GM18511 (cell line): ENCODE data around the gene ECSIT.
"Not testable (repeated sequence)": the region's sequence is repeated elsewhere in the genome, so short reads cannot be mapped to it uniquely, and the experiment has no call there.

Experiments
- ATAC-seq: cut with Tn5 transposase; IDR thresholded peaks from one replicate; pipeline ENCODE4 v1.9.1; 2021; ENCODE audit warnings: mild to moderate bottlenecking, moderate library complexity; ENCODE audit not compliant: unreplicated experiment

ECSIT gene

DNA sequence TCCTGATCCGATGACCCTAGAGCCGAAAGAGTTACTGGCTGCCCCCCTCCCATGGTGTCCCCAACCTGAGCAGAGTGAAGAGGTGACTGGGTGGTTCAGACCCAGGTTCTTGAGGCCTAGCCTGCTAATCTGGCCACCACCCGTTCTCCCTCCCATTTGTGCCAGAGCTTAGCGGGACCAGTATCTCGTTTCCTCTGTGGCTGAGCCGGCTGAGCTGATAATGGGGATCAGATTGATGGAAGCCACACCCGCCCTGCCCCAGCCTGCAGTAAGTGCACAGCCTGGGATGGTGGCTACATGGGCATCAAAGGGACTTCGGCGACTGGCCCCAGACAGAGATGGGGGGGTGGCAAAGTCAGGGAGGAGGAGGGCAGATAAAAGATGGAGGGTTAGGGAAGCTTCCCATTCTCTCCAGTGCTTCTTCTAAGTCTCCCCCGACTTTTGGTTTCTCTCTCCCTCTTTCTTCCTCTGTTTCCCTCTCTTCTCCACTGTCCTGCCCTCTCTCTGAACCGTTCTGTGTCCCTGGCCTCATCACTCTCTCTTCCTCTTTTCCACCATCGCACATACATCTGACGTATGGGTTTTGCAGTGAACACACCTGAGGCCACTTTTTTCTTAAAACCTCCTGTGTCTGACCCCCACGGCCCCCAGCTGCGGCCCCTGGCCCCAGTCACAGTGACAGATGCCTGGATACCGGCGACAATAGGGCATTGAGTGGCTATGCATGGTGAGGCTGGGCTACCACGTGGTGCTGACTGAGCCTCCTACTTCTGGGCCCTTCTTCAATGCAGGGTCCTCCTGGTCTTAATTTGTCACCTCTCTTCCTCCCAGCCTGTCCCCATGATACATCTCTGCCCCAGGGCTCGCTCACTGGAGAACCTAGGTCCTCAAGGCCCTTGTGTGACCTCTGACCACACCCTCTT is 50.5 kb downstream of the ECSIT start:
- no peak for ATAC-seq

DNA sequence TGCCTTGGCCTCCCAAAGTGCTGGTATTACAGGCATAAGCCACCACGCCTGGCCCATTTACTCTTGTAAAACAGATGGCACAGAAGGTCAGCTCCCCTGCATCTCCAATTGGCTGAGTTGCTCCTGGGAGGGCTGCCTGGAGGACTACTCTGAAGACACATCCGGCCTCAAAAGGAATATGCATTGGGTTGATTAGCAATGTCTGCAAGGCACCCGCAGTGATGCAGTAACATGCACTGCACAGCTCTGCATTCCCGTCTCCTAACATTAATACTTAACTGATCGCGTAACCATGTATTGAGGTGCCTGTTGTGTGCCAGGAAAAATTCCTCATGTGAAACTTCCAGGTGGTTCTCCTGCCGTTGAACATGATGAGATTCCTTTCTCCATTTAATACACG is 53.1 kb downstream of the ECSIT start:
- no peak for ATAC-seq

DNA sequence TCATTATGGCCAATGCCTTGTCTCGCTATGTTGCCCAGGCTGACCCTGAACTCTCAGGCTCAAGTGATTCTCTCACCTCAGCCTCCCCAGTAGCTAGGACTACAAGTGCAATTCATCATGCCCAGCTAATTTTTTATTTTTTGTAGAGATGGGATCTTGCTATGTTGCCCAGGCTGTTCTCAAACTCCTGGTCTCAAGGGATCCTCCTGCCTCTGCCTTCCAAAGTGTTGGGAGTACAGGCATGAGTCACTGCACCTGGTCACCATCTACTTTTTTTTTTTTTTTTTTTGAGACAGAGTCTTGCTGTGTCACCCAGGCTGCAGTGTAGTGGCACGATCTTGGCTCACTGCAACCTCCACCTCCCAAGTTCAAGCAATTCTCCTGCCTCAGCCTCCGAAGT is 53.6 kb downstream of the ECSIT start:
- ATAC-seq = not testable (repeated sequence)

DNA sequence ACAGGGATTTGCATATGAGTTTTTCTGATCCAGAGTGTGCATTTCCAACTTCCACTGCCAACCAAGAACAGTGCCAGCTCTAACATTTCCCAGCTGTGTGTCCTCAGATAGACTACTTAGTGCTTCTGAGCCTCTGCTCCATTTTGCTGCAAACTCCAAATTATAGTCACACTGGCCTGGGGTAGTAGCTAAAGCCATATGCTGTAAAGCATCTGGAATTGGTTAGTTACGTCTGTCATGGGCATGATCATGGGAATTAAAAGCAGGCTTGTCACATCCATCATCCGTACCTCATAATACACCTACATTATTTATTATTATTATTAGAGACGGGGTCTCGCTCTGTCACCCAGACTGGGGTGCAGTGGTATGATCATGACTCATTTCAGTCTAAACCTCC is 55.2 kb downstream of the ECSIT start:
- no peak for ATAC-seq

DNA sequence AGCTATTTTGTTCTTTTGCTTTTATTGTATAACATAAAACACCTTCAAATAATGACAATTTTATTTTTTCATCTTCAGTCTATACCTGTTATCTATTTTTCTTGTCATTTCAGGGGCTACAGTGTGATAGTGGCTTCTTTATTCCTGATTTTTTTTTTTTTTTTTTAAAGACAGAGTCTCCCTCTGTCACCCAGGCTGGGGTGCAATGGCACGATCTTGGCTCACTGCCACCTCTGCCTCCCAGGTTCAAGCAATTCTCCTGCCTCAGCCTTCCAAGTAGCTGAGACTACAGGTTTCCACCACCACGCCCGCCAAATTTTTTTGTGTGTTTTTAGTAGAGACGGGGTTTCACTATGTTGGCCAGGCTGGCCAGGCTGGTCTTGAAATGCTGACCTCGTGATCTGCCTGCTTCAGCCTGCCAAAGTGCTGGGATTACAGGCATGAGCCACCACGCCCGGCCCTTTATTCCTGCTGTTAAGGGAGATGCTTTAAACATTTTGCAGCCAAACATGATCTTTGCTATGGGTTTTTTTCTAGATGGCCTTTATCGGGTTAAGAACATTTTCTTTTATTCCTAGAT is 60.6 kb downstream of the ECSIT start:
- not testable (repeated sequence) for ATAC-seq

DNA sequence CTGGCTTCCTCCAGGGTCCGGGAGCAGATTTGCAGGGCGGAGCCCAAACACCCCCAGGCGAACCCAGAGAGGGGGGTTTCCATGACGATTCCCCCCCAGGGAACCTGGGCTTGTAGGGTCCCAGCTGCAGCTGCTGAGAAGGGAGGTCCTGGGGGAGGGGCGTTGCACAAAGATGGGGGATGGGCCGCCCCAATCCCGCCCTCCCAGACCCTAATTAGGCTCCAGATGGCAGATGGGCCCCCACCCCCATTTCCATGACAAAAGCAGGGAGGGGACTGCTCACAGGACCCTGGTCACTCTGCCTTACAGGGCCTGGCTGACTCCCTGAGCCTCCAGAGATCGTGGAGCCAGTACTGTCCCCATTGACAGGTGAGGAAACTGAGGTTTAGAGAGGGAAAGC is 63.3 kb downstream of the ECSIT start:
- ATAC-seq = no peak

DNA sequence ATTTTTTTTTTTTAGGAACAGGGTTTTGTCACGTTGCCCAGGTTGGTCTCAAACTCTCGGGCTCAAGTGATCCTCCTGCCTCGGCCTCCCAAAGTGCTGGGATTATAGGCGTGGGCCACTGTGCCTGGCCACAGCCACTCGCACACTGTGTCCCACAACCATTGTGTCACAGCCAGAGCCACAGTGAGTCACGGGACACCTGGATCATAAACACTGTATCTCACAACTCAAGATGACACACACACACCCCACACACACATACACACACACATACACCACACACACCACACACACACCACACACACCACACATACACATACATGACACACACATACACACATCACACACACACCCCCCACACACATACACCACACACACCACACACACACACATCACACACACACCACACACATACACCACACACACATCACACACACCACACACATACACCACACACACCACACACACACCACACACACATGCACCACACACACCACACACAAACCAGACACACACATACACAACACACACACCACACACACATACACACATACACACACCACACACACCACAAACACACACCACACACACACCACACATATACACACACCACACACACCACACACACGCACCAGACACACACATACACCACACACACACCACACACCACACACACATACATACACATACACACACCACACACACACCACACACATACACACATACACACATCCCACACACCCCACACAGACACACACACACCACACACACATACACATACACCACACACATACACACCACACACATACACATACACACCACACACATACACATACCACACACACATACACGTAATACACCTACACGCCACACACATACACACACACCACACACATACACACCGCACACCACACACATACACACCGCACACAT is 64.3 kb downstream of the ECSIT start:
- no peak for ATAC-seq

DNA sequence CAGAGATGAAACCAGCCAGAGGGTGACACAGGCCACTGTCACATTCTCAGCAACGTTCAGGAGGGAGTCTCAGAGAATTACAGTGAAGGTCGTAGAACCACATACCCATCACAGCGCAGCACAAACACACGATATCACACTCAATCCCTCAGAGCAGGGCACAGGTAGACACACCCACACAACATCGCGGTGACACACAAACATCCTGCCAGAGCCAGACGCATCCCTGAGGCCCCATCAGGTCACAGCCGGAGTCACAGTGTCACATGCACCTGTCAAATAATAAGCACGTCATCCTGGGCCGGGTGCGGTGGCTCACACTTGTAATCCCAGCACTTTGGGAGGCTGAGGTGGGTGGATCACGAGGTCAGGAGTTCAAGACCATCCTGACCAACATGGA is 65.5 kb downstream of the ECSIT start:
- no peak for ATAC-seq

DNA sequence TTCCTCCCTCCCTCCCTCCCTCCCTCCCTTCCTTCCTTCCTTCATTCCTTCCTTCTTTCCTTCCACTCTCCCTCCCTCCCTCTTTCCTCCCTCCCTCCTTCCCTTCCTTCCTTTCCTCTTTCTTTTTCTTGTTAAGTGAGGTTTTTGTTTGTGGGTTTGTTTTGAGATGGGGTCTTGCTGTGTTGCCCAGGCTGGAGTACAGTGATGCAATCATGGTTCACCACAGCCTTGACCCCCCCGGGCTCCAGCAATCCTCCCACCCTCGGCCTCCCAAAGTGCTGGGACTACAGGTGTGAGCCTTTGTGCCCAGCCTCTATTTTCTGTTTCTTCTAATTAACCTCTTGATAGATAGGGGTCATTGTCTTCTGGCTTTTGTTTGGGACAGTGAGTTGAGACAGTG is 67.5 kb downstream of the ECSIT start:
- ATAC-seq = no peak

DNA sequence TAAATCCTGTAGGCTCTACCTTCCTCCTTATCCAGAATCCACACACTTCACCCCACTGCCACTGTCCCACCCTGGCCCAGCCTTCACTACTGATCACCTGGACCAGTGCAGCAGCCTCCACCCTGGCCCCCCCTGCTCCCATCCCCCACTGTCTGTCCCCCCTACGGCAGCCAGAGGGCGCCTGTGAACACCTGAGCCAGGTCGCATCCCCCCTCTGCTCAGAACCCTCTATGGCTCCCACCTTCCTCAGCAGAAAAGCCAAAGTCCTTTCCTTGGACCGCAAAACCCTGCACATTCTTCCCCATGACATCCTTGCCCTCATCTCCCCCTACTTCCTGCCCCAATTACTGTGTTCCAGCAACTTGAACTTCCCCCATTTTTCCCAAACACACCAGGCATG is 68.7 kb downstream of the ECSIT start:
- ATAC-seq = no peak

DNA sequence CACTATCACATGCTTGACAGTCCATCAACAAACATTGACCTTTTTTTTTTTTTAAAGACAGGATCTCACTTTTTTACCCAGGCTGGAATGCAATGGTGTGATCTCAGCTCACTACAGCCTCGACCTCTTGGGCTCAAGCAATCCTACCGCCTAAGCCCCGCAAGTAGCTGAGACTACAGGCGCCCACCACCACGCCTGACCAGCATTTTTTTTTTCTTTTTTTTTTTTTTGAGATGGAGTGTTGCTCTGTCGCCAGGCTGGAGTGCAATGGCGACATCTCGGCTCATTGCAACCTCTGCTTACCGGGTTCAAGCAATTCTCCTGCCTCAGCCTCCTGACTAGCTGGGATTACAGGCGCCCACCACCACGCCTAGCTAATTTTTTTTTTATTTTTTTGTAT is 70.0 kb downstream of the ECSIT start:
- ATAC-seq = not testable (repeated sequence)

DNA sequence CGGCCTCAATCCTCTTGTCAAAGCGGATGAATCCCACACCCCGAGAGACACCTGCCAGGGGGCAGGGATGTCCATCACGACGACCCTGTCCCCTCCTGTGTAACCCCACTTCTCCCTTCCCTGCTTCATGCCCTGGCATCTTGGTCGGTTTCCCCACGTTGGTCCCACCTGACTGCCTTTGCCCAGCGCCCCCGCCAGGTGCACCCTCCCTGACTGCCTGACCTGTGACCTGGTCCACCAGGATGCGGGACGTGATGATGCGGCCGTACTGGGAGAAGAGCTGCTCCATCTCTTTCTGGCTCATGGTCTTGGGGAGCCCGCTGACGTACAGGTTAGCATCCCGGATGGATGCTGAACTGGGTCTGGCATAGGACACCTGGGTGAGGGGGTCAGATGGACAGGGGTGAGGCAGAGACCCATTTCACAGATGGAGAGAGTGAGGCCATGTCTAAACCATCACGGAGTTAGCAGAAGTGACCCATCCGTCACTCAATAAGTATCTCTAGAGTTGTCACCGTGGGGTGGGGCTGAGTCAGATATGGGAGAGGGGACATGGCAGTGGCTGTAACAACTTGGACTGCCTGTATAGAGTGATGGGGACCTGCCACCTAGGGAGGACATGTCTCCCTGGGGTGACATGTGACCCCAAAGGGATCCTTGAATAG is 70.6 kb downstream of the ECSIT start:
- ATAC-seq = no peak

DNA sequence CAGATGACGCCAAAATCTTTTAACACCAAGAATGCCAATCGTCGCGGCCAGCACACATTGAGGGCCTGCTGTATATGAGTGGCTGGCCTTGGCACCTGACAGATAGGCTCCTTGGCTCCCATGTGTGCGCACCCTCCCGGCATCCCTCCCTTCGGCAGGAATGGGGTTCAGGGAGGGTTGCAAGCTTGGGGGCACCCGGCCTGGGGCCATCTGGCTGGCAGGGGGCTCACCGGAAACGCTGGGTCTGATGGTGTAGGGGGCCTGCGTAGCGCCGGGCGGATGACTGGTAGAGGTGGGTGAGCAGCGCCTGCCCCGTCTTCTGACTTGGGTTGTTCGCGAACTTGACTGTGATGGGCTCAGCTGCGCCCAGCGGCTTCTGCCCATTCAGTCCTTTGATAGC is 71.1 kb downstream of the ECSIT start:
- ATAC-seq = no peak

DNA sequence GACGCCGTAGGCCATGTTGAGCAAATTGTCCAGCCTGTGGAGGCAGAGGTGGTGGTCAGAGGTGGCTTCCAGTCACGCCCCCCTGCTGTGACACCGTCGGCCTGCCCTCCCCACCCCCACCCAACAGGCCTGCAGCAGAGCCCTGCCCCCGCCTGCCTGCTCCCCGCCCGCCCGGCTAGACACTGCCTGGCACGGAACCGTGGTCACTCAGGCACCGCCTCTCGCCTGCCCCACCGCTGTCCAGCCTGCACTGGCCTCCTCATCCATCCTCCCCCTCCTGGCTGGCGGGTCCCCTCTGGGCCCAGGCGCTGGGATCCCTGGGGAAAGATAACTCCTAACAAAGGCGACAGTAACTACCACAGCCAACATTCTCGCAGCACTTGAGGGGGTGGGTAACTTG is 71.8 kb downstream of the ECSIT start:
- ATAC-seq = no peak

DNA sequence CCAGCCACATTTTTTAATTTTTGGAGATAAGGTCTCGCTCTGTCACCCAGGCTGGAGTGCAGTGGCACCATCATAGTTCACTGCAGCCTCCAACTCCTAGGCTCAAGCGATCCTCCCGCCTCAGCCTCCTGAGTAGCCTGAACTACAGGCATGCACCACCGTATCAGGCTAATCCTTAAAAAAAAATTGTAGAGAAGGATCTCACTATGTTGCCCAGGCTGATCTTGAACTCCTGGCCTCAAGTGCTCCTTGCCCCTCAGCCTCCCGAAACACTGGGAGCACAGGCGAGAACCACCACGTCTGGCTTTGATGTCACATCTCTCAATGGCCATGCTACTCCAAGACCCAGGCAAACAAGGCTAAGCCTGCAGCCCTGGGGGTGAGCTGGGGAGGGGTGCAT is 72.3 kb downstream of the ECSIT start:
- ATAC-seq = no peak
